DND-41 (cell line): ENCODE measurements around the gene ERC1.
A peak's percentile ranks its signal among the peaks of the same experiment; 100 is the strongest.

ENCODE experiments used
- ATAC-seq: fragments of 200-7000 bp; cut with Tn5 transposase; 3 replicates; pipeline ENCODE4 v1.9.1; 2021; ENCODE audit warnings: low read depth; ENCODE audit not compliant: insufficient read depth
- DNase-seq: peaks from one replicate; pipeline ENCODE4 v3.0.0-alpha.2; 2020
- H2AFZ ChIP-seq: 2 replicates; pipeline ENCODE4 v1.6.0; 2012; ENCODE audit warnings: low read depth, low read length
- H3K27ac ChIP-seq: 2 replicates; pipeline ENCODE4 v1.5.1; 2012; ENCODE audit warnings: low read length, inconsistent platforms
- H3K27me3 ChIP-seq: fragments of 200-600 bp; sonication (generic); 2 replicates; pipeline ENCODE4 v1.6.0; 2012; ENCODE audit warnings: low read length, mild to moderate bottlenecking, inconsistent platforms; ENCODE audit not compliant: insufficient read depth, poor library complexity
- H3K36me3 ChIP-seq: 2 replicates; pipeline ENCODE4 v1.5.1; 2012; ENCODE audit warnings: low read length, inconsistent platforms; ENCODE audit not compliant: insufficient read depth
- H3K4me1 ChIP-seq: 2 replicates; pipeline ENCODE4 v1.5.1; 2012; ENCODE audit warnings: mild to moderate bottlenecking, low read length; ENCODE audit not compliant: insufficient read depth
- H3K4me2 ChIP-seq: 2 replicates; pipeline ENCODE4 v1.6.0; 2012; ENCODE audit warnings: mild to moderate bottlenecking, moderate library complexity, low read length, inconsistent platforms; ENCODE audit not compliant: insufficient read depth
- H3K4me3 ChIP-seq, 2 experiments: fragments of 200-600 bp in 1 of 2; shearing (Covaris generic) in 1 of 2; 2 replicates each; pipeline ENCODE4 v1.5.1; 2012 to 2016; ENCODE audit warnings: inconsistent platforms in 2 of 2, low read length in 2 of 2, mild to moderate bottlenecking in 2 of 2, low read depth in 1 of 2, moderate library complexity in 1 of 2
- H3K79me2 ChIP-seq: 2 replicates; pipeline ENCODE4 v1.6.0; 2012; ENCODE audit warnings: low read length, inconsistent platforms; ENCODE audit not compliant: insufficient read depth
- H3K9ac ChIP-seq: 2 replicates; pipeline ENCODE4 v1.6.0; 2012; ENCODE audit warnings: low read depth, mild to moderate bottlenecking, inconsistent platforms, low read length, moderate library complexity
- H3K9me3 ChIP-seq: 2 replicates; pipeline ENCODE4 v1.5.1; 2012; ENCODE audit warnings: low read length, moderate library complexity, mild to moderate bottlenecking, inconsistent platforms; ENCODE audit not compliant: insufficient read depth, severe bottlenecking
- H4K20me1 ChIP-seq: 2 replicates; pipeline ENCODE4 v1.6.0; 2012; ENCODE audit warnings: low read length; ENCODE audit not compliant: insufficient read depth
- CTCF ChIP-seq: IDR thresholded peaks from 2 replicates; pipeline ENCODE4 v1.5.1; 2012; ENCODE audit warnings: borderline replicate concordance, low read length, moderate library complexity, mild to moderate bottlenecking; ENCODE audit not compliant: poor library complexity, severe bottlenecking; ENCODE audit errors: extremely low read depth
- EZH2 ChIP-seq: IDR thresholded peaks from 3 replicates; pipeline ENCODE4 v1.6.1; 2012; ENCODE audit warnings: borderline replicate concordance, low read depth, mild to moderate bottlenecking, moderate library complexity, low read length, inconsistent platforms; ENCODE audit not compliant: severe bottlenecking

Gene ERC1

GRCh38 chr12:1471224-1471623 lies 480.2 kb downstream of the ERC1 start:
- Histone ChIP-seq H4K20me1 (no peaks in the 10 kb centered on the region), H3K4me3 (no peak overlapping the region), H3K4me2 (no peak overlapping the region), H3K4me1 (peaks cover 28% of the 10 kb centered on the region), H3K79me2 (no peaks in the 10 kb centered on the region), H3K27ac (no peak overlapping the region), H3K9ac (no peak overlapping the region), H3K27me3 (no peaks in the 10 kb centered on the region), H2AFZ (no peak overlapping the region), H3K36me3 (no peaks in the 10 kb centered on the region), H3K9me3 (no peaks in the 10 kb centered on the region)
- TF ChIP-seq CTCF (no peak), EZH2 (no peak)
- ATAC-seq (no peak), DNase-seq (no peak)

- no peak for TF ChIP-seq CTCF
- no peak for TF ChIP-seq EZH2
- no peaks in the 10 kb centered on the region for H3K36me3 ChIP-seq
- peak; percentile 85 for DNase-seq
- H3K79me2 ChIP-seq, result no peaks in the 10 kb centered on the region
- peak overlapping the region; percentile 13 for H3K9ac ChIP-seq
- H3K4me2 ChIP-seq, result peak overlapping the region; percentile 53
- ATAC-seq, result peak; percentile 94
- peaks cover 28% of the 10 kb centered on the region for H3K4me1 ChIP-seq
- no peaks in the 10 kb centered on the region for H3K9me3 ChIP-seq
- H4K20me1 ChIP-seq, result no peaks in the 10 kb centered on the region
- no peaks in the 10 kb centered on the region for H3K27me3 ChIP-seq
- H3K4me3 ChIP-seq, result peak overlapping the region in 1 of 2 experiments; percentile 42; a peak in 2 of 4 replicates
- H2AFZ ChIP-seq, result peak overlapping the region; percentile 54
- H3K27ac ChIP-seq, result peak overlapping the region; percentile 65
Observed at GRCh38 chr12:1473418-1473817, 482.4 kb downstream of the ERC1 start.

- Histone ChIP-seq H3K36me3 (no peaks in the 10 kb centered on the region), H2AFZ (no peak overlapping the region), H3K79me2 (no peaks in the 10 kb centered on the region), H3K27me3 (no peaks in the 10 kb centered on the region), H3K4me3 (no peak overlapping the region), H3K4me2 (peak overlapping the region; percentile 53; the same call in 1 of the 2 replicates), H3K9ac (no peak overlapping the region), H3K9me3 (no peaks in the 10 kb centered on the region), H3K27ac (peak overlapping the region; percentile 65), H4K20me1 (no peaks in the 10 kb centered on the region), H3K4me1 (peaks cover 28% of the 10 kb centered on the region)
- peak; percentile 47 for ATAC-seq
- no peak for TF ChIP-seq CTCF
- TF ChIP-seq EZH2, result no peak
- DNase-seq, result no peak
Observed at GRCh38 chr12:1474041-1474573, 483.1 kb downstream of the ERC1 start.
